Liver (tissue), 9 donors: ENCODE results near the gene LEKR1. TPM values are rescaled to one million over a fixed set of nuclear protein-coding genes. Genes with fewer than 3 reads are reported as not detected.

Source experiments
- DNase-seq: peaks from one replicate; pipeline ENCODE4 v3.0.0-alpha.2; 2017; ENCODE audit warnings: low spot score
- H3K27ac ChIP-seq, 2 donors: one replicate each; pipeline ENCODE4 v1.7.0; 2013; ENCODE audit warnings: inconsistent platforms in 2 of 2, low read length in 2 of 2, control low read depth in 1 of 2, low read depth in 1 of 2, mild to moderate bottlenecking in 1 of 2
- H3K27me3 ChIP-seq, 4 donors: one replicate each; pipeline versions ENCODE4 v1.6.1 to v1.7.0; 2013; ENCODE audit warnings: low read length in 3 of 4, inconsistent platforms in 1 of 4, mild to moderate bottlenecking in 1 of 4, moderate library complexity in 1 of 4; ENCODE audit not compliant: control insufficient read depth in 4 of 4, insufficient read depth in 4 of 4
- H3K36me3 ChIP-seq, 4 donors: one replicate each; pipeline versions ENCODE4 v1.6.1 to v1.7.0; 2013; ENCODE audit warnings: low read length in 3 of 4, mild to moderate bottlenecking in 3 of 4, low read depth in 1 of 4, moderate library complexity in 1 of 4; ENCODE audit not compliant: control insufficient read depth in 4 of 4, insufficient read depth in 3 of 4
- H3K4me1 ChIP-seq, 4 donors: one replicate each; pipeline versions ENCODE4 v1.6.1 to v1.7.0; 2013; ENCODE audit warnings: low read length in 3 of 4, mild to moderate bottlenecking in 3 of 4, moderate library complexity in 1 of 4; ENCODE audit not compliant: control insufficient read depth in 4 of 4, insufficient read depth in 4 of 4
- H3K4me3 ChIP-seq, 3 donors: one replicate each; pipeline versions ENCODE4 v1.6.1 to v1.7.0; 2013; ENCODE audit warnings: low read length in 3 of 3, control low read depth in 1 of 3, low read depth in 1 of 3, mild to moderate bottlenecking in 1 of 3
- H3K9ac ChIP-seq, 2 donors: one replicate each; pipeline ENCODE4 v1.7.0; 2013; ENCODE audit warnings: low read length in 2 of 2, mild to moderate bottlenecking in 2 of 2, moderate library complexity in 2 of 2, control low read depth in 1 of 2, low read depth in 1 of 2
- H3K9me3 ChIP-seq, 4 donors: one replicate each; pipeline versions ENCODE4 v1.6.1 to v1.7.0; 2013; ENCODE audit warnings: low read length in 3 of 4; ENCODE audit not compliant: control insufficient read depth in 4 of 4
- EGR1 ChIP-seq, 2 donors: IDR thresholded peaks; 2 replicates each; pipeline ENCODE4 v1.6.1; 2016 to 2018; ENCODE audit warnings: antibody characterized with exemption in 2 of 2, low read depth in 2 of 2
- FOXA1 ChIP-seq: IDR thresholded peaks from 2 replicates; pipeline ENCODE4 v1.6.1; 2016; ENCODE audit warnings: antibody characterized with exemption
- FOXA2 ChIP-seq: IDR thresholded peaks from 2 replicates; pipeline ENCODE4 v1.6.1; 2016; ENCODE audit warnings: antibody characterized with exemption
- GABPA ChIP-seq, 2 donors: IDR thresholded peaks in 1 of 2; conservative IDR thresholded peaks in 1 of 2; 2 replicates each; pipeline ENCODE4 v1.6.1; 2016; ENCODE audit warnings: antibody characterized with exemption in 2 of 2, mild to moderate bottlenecking in 1 of 2, moderate library complexity in 1 of 2
- HNF4A ChIP-seq, 2 donors: conservative IDR thresholded peaks; 2 replicates each; pipeline ENCODE4 v1.6.1; 2016; ENCODE audit warnings: antibody characterized with exemption in 2 of 2, mild to moderate bottlenecking in 2 of 2
- HNF4G ChIP-seq: IDR thresholded peaks from 2 replicates; pipeline ENCODE4 v1.6.1; 2016; ENCODE audit warnings: antibody characterized with exemption
- JUND ChIP-seq, 2 donors: IDR thresholded peaks; 2 replicates each; pipeline ENCODE4 v1.6.1; 2016; ENCODE audit warnings: antibody characterized with exemption in 2 of 2
- NR2F2 ChIP-seq: IDR thresholded peaks from 2 replicates; pipeline ENCODE4 v1.6.1; 2016; ENCODE audit warnings: antibody characterized with exemption
- RAD21 ChIP-seq, 2 donors: IDR thresholded peaks; 2 replicates each; pipeline ENCODE4 v1.6.1; 2016; ENCODE audit warnings: antibody characterized with exemption in 2 of 2, mild to moderate bottlenecking in 2 of 2
- RXRA ChIP-seq, 2 donors: IDR thresholded peaks; 2 replicates each; pipeline ENCODE4 v1.6.1; 2017 to 2018; ENCODE audit warnings: antibody characterized with exemption in 2 of 2, mild to moderate bottlenecking in 1 of 2
- SP1 ChIP-seq: IDR thresholded peaks from 2 replicates; pipeline ENCODE4 v1.6.1; 2018; ENCODE audit warnings: antibody characterized with exemption, mild to moderate bottlenecking
- TAF1 ChIP-seq: conservative IDR thresholded peaks from 2 replicates; pipeline ENCODE4 v1.6.1; 2016; ENCODE audit warnings: antibody characterized with exemption, mild to moderate bottlenecking
- YY1 ChIP-seq: IDR thresholded peaks from 2 replicates; pipeline ENCODE4 v1.6.1; 2016; ENCODE audit warnings: antibody characterized with exemption, mild to moderate bottlenecking
- WGBS: extraction: QIAGEN DNeasy Blood & Tissue Kit; methylation state at CpG from one replicate; pipeline ENCODE4 v1.1.7; 2013; 5-methylcytosine and 5-hydroxymethylcytosine counted together
- polyA plus RNA-seq, 2 donors: library from polyadenylated mRNA; stranded (reverse) in 1 of 2; unstranded in 1 of 2; fragments of 200-250 nt in 1 of 2; fragments of >200 nt in 1 of 2; fragmentation: Nextera tagmentation in 1 of 2; extraction: Ambion mirVana in 1 of 2; gene quantifications; one replicate each; pipeline versions ENCODE4 v1.2.1 to v1.2.3, GENCODE V29; 2013 to 2015
- total RNA-seq, 2 donors: library from RNA; depleted of rRNA; stranded (reverse); fragments of >200 nt; gene quantifications; one replicate each; pipeline ENCODE4 v1.2.3, GENCODE V29; 2014
- TF ChIP-seq, protein P1 (sequence below): IDR thresholded peaks from 2 replicates; pipeline ENCODE4 v1.6.1; 2016; ENCODE audit warnings: antibody characterized with exemption
- TF ChIP-seq, protein P2 (sequence below): fragments of 150-350 bp; IDR thresholded peaks from 2 replicates; pipeline ENCODE4 v1.5.1; 2017; ENCODE audit warnings: improper control_type of control experiment, low read depth, low read length; ENCODE audit not compliant: missing input control
- TF ChIP-seq, protein P3 (sequence below): IDR thresholded peaks from 2 replicates; pipeline ENCODE4 v1.6.1; 2016; ENCODE audit warnings: antibody characterized with exemption
- TF ChIP-seq, protein P4 (sequence below): IDR thresholded peaks from 2 replicates; pipeline ENCODE4 v1.6.1; 2016; ENCODE audit warnings: antibody characterized with exemption
- TF ChIP-seq, protein P5 (sequence below): IDR thresholded peaks from 2 replicates; pipeline ENCODE4 v1.6.1; 2016; ENCODE audit warnings: antibody characterized with exemption, mild to moderate bottlenecking
- donor health status: healthy.
- donor health status: healthy.
- donor health status: healthy.
- donor health status: healthy.
- donor health status: healthy.

Gene LEKR1
- total and polyA plus RNA-seq, 4 donors, result 0.19 to 0.72 (median 0.44) TPM

DNA sequence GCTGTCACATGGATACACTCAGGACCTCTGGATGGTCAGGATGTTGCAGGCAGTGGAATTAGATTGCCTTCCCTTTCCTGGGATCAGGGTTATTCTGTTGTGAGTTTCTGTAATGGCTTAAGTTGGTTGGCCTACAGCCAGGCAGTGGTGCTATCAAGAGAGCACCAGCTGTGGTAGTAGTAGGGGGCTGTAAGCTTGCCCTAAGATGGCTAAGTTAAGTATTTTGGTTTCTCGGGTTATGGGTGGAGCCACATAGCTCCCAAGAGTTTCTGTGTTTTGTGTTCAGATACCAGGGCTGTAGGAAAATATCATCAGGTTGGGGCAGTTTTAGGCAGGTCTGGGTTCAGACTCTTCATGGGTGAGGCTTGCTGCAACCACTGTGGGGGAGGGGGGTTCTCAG is 59.6 kb downstream of the LEKR1 start:
- 92% methylated on average over 1 of the region's 1 CpG for WGBS
- Histone ChIP-seq H3K4me1 (no peaks in the 10 kb centered on the region), H3K36me3 (no peaks in the 10 kb centered on the region), H3K27me3 (no peaks in the 10 kb centered on the region), H3K9ac (no peak overlapping the region), H3K4me3 (no peak overlapping the region), H3K9me3 (no peaks in the 10 kb centered on the region), H3K27ac (no peak overlapping the region)
- no peak for DNase-seq
- no peak for TF ChIP-seq RAD21 (IDR thresholded peaks at IDR 0.05)
- TF ChIP-seq, protein P1, sequence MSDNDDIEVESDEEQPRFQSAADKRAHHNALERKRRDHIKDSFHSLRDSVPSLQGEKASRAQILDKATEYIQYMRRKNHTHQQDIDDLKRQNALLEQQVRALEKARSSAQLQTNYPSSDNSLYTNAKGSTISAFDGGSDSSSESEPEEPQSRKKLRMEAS, result no peak
- TF ChIP-seq, protein P2, sequence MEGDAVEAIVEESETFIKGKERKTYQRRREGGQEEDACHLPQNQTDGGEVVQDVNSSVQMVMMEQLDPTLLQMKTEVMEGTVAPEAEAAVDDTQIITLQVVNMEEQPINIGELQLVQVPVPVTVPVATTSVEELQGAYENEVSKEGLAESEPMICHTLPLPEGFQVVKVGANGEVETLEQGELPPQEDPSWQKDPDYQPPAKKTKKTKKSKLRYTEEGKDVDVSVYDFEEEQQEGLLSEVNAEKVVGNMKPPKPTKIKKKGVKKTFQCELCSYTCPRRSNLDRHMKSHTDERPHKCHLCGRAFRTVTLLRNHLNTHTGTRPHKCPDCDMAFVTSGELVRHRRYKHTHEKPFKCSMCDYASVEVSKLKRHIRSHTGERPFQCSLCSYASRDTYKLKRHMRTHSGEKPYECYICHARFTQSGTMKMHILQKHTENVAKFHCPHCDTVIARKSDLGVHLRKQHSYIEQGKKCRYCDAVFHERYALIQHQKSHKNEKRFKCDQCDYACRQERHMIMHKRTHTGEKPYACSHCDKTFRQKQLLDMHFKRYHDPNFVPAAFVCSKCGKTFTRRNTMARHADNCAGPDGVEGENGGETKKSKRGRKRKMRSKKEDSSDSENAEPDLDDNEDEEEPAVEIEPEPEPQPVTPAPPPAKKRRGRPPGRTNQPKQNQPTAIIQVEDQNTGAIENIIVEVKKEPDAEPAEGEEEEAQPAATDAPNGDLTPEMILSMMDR, result no peak
- no peak for TF ChIP-seq NR2F2
- no peak for TF ChIP-seq HNF4A (conservative IDR thresholded peaks at IDR 0.05)
- TF ChIP-seq, protein P3, sequence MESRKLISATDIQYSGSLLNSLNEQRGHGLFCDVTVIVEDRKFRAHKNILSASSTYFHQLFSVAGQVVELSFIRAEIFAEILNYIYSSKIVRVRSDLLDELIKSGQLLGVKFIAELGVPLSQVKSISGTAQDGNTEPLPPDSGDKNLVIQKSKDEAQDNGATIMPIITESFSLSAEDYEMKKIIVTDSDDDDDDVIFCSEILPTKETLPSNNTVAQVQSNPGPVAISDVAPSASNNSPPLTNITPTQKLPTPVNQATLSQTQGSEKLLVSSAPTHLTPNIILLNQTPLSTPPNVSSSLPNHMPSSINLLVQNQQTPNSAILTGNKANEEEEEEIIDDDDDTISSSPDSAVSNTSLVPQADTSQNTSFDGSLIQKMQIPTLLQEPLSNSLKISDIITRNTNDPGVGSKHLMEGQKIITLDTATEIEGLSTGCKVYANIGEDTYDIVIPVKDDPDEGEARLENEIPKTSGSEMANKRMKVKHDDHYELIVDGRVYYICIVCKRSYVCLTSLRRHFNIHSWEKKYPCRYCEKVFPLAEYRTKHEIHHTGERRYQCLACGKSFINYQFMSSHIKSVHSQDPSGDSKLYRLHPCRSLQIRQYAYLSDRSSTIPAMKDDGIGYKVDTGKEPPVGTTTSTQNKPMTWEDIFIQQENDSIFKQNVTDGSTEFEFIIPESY, result no peak
- TF ChIP-seq EGR1 (IDR thresholded peaks at IDR 0.05; ENCODE audit: low read depth in 2 of 2), result no peak
- TF ChIP-seq SP1, result no peak
- TF ChIP-seq JUND (IDR thresholded peaks at IDR 0.05), result no peak
- no peak for TF ChIP-seq TAF1
- TF ChIP-seq GABPA (IDR thresholded peaks at IDR 0.05 in 1 of 2, conservative IDR thresholded peaks at IDR 0.05 in 1 of 2), result no peak
- TF ChIP-seq, protein P4, sequence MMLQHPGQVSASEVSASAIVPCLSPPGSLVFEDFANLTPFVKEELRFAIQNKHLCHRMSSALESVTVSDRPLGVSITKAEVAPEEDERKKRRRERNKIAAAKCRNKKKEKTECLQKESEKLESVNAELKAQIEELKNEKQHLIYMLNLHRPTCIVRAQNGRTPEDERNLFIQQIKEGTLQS, result no peak
- no peak for TF ChIP-seq RXRA (IDR thresholded peaks at IDR 0.05)
- TF ChIP-seq, protein P5, sequence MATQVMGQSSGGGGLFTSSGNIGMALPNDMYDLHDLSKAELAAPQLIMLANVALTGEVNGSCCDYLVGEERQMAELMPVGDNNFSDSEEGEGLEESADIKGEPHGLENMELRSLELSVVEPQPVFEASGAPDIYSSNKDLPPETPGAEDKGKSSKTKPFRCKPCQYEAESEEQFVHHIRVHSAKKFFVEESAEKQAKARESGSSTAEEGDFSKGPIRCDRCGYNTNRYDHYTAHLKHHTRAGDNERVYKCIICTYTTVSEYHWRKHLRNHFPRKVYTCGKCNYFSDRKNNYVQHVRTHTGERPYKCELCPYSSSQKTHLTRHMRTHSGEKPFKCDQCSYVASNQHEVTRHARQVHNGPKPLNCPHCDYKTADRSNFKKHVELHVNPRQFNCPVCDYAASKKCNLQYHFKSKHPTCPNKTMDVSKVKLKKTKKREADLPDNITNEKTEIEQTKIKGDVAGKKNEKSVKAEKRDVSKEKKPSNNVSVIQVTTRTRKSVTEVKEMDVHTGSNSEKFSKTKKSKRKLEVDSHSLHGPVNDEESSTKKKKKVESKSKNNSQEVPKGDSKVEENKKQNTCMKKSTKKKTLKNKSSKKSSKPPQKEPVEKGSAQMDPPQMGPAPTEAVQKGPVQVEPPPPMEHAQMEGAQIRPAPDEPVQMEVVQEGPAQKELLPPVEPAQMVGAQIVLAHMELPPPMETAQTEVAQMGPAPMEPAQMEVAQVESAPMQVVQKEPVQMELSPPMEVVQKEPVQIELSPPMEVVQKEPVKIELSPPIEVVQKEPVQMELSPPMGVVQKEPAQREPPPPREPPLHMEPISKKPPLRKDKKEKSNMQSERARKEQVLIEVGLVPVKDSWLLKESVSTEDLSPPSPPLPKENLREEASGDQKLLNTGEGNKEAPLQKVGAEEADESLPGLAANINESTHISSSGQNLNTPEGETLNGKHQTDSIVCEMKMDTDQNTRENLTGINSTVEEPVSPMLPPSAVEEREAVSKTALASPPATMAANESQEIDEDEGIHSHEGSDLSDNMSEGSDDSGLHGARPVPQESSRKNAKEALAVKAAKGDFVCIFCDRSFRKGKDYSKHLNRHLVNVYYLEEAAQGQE, result no peak
- no peak for TF ChIP-seq YY1
- no peak for TF ChIP-seq FOXA1
- no peak for TF ChIP-seq FOXA2
- TF ChIP-seq HNF4G, result no peak
